Neural progenitor cell (in vitro differentiated cells): ENCODE measurements around the gene SMNDC1. TPM values are rescaled to one million over a fixed set of nuclear protein-coding genes. Genes with fewer than 3 reads are reported as not detected.

Experiments
- DNase-seq: peaks from one replicate; pipeline ENCODE4 v3.0.0-alpha.2; 2016; ENCODE audit warnings: low spot score
- H2AFZ ChIP-seq: fragments of 200-600 bp; sonication (generic); replicated peaks from 2 replicates; pipeline ENCODE4 v1.6.1; 2016; ENCODE audit warnings: antibody characterized with exemption
- H3F3A ChIP-seq: fragments of 200-600 bp; sonication (generic); 2 replicates; pipeline ENCODE4 v1.6.1; 2016; ENCODE audit warnings: antibody characterized with exemption, low read depth
- H3K27ac ChIP-seq: fragments of 200-600 bp; sonication (generic); 2 replicates; pipeline ENCODE4 v1.5.1; 2016; ENCODE audit warnings: mild to moderate bottlenecking
- H3K27me3 ChIP-seq: fragments of 200-600 bp; sonication (generic); 2 replicates; pipeline ENCODE4 v1.6.1; 2016; ENCODE audit warnings: mild to moderate bottlenecking, moderate library complexity
- H3K36me3 ChIP-seq: fragments of 200-600 bp; sonication (generic); 2 replicates; pipeline ENCODE4 v1.5.1; 2016
- H3K4me1 ChIP-seq: fragments of 200-600 bp; sonication (generic); 2 replicates; pipeline ENCODE4 v1.6.1; 2016; ENCODE audit warnings: mixed run types
- H3K4me2 ChIP-seq: fragments of 200-600 bp; sonication (generic); 2 replicates; pipeline ENCODE4 v1.6.1; 2016
- H3K4me3 ChIP-seq: fragments of 200-600 bp; sonication (generic); 2 replicates; pipeline ENCODE4 v1.5.1; 2016
- H3K79me2 ChIP-seq: fragments of 200-600 bp; sonication (generic); 2 replicates; pipeline ENCODE4 v1.6.1; 2016; ENCODE audit warnings: low read depth
- H3K9ac ChIP-seq: fragments of 200-600 bp; sonication (generic); 2 replicates; pipeline ENCODE4 v1.6.1; 2016
- H3K9me3 ChIP-seq: fragments of 200-600 bp; sonication (generic); 2 replicates; pipeline ENCODE4 v1.5.1; 2016; ENCODE audit warnings: low read depth
- H4K20me1 ChIP-seq: fragments of 200-600 bp; sonication (generic); 2 replicates; pipeline ENCODE4 v1.6.1; 2016; ENCODE audit warnings: low read depth
- H3K27ac Mint-ChIP-seq: 3 replicates; pipeline ENCODE4 v1.8.0; 2021; ENCODE audit warnings: mixed read lengths
- H3K27me3 Mint-ChIP-seq: 2 replicates; pipeline ENCODE4 v1.8.0; 2022; ENCODE audit warnings: low read depth, mild to moderate bottlenecking, inconsistent platforms, moderate library complexity, mixed read lengths; ENCODE audit not compliant: insufficient read depth
- H3K36me3 Mint-ChIP-seq: 3 replicates; pipeline ENCODE4 v1.8.0; 2021; ENCODE audit warnings: mixed read lengths
- H3K4me1 Mint-ChIP-seq: 3 replicates; pipeline ENCODE4 v1.8.0; 2021; ENCODE audit warnings: mixed read lengths
- H3K4me3 Mint-ChIP-seq: 3 replicates; pipeline ENCODE4 v1.8.0; 2021; ENCODE audit warnings: mild to moderate bottlenecking, moderate library complexity, mixed read lengths
- H3K9me3 Mint-ChIP-seq: 3 replicates; pipeline ENCODE4 v1.8.0; 2020; ENCODE audit warnings: mixed read lengths
- CTCF ChIP-seq: fragments of 200-600 bp; sonication (generic); IDR thresholded peaks from 2 replicates; pipeline ENCODE4 v1.5.1; 2017; ENCODE audit warnings: antibody characterized with exemption, mild to moderate bottlenecking
- EZH2 ChIP-seq: fragments of 200-600 bp; sonication (generic); IDR thresholded peaks from 2 replicates; pipeline ENCODE4 v1.6.1; 2017; ENCODE audit warnings: antibody characterized with exemption, mild to moderate bottlenecking, moderate library complexity
- EZH2phosphoT487 ChIP-seq: fragments of 200-600 bp; sonication (generic); IDR thresholded peaks from 2 replicates; pipeline ENCODE4 v1.6.1; 2017; ENCODE audit warnings: antibody characterized with exemption
- total RNA-seq: library from RNA; depleted of rRNA; stranded (reverse); fragments of >200 nt; gene quantifications from 2 replicates; pipeline ENCODE4 v1.2.3, GENCODE V29; 2015; ENCODE audit warnings: low replicate concordance

SMNDC1 gene
- total RNA-seq, 1 donor from 2014 or later = 18.1 TPM

- Mint-ChIP-seq H3K4me3 (no peak overlapping the region), H3K9me3 (peaks cover 22% of the 10 kb centered on the region), H3K4me1 (no peaks in the 10 kb centered on the region), H3K27ac (no peak overlapping the region), H3K36me3 (peaks cover 4% of the 10 kb centered on the region), H3K27me3 (peaks cover 2% of the 10 kb centered on the region)
- Histone ChIP-seq H3K27me3 (no peaks in the 10 kb centered on the region), H3K4me2 (no peak overlapping the region), H3K27ac (no peak overlapping the region), H3K79me2 (no peaks in the 10 kb centered on the region), H3K9ac (no peak overlapping the region), H3K9me3 (no peaks in the 10 kb centered on the region), H3K36me3 (no peaks in the 10 kb centered on the region), H3K4me1 (no peaks in the 10 kb centered on the region), H2AFZ (no peak overlapping the region), H4K20me1 (no peaks in the 10 kb centered on the region), H3K4me3 (no peak overlapping the region), H3F3A (no peaks in the 10 kb centered on the region)
- TF ChIP-seq CTCF = no peak
- no peak for DNase-seq
Measured at GRCh38 chr10:110324805-110325280, 20.1 kb upstream of the SMNDC1 start.

GRCh38 chr10:110324201-110324804 is 19.6 kb upstream of the SMNDC1 start:
- no peak for DNase-seq
- H3K36me3 Mint-ChIP-seq = no peaks in the 10 kb centered on the region

GRCh38 chr10:110323503-110323902 is 18.8 kb upstream of the SMNDC1 start:
- H3K4me3 Mint-ChIP-seq = no peak overlapping the region
- no peak overlapping the region for H3K27ac ChIP-seq
- H3K4me1 Mint-ChIP-seq = no peaks in the 10 kb centered on the region

More at GRCh38 chr10:110324201-110324804, 19.6 kb upstream of the SMNDC1 start:
- Histone ChIP-seq H3K9ac (no peak overlapping the region), H3K36me3 (no peaks in the 10 kb centered on the region), H3K4me3 (no peak overlapping the region), H3K27ac (no peak overlapping the region), H3F3A (no peaks in the 10 kb centered on the region), H4K20me1 (no peaks in the 10 kb centered on the region), H3K9me3 (no peaks in the 10 kb centered on the region), H3K27me3 (no peaks in the 10 kb centered on the region), H3K4me2 (no peak overlapping the region), H3K79me2 (no peaks in the 10 kb centered on the region), H2AFZ (no peak overlapping the region), H3K4me1 (no peaks in the 10 kb centered on the region)
- Mint-ChIP-seq H3K27me3 (peaks cover 2% of the 10 kb centered on the region), H3K9me3 (peaks cover 22% of the 10 kb centered on the region), H3K4me3 (no peak overlapping the region), H3K4me1 (no peaks in the 10 kb centered on the region), H3K27ac (no peak overlapping the region)
- TF ChIP-seq EZH2phosphoT487 (no peak), CTCF (no peak), EZH2 (no peak)

More at GRCh38 chr10:110323503-110323902, 18.8 kb upstream of the SMNDC1 start:
- Histone ChIP-seq H3F3A (no peaks in the 10 kb centered on the region), H3K9ac (no peak overlapping the region), H3K4me1 (no peaks in the 10 kb centered on the region), H4K20me1 (no peaks in the 10 kb centered on the region), H3K4me3 (no peak overlapping the region), H3K36me3 (no peaks in the 10 kb centered on the region), H3K79me2 (no peaks in the 10 kb centered on the region), H3K4me2 (no peak overlapping the region), H3K27me3 (no peaks in the 10 kb centered on the region), H2AFZ (no peak overlapping the region), H3K9me3 (no peaks in the 10 kb centered on the region)
- Mint-ChIP-seq H3K27me3 (peaks cover 2% of the 10 kb centered on the region), H3K36me3 (no peaks in the 10 kb centered on the region), H3K27ac (no peak overlapping the region), H3K9me3 (peaks cover 16% of the 10 kb centered on the region)
- DNase-seq = no peak
- TF ChIP-seq EZH2 (no peak), EZH2phosphoT487 (no peak), CTCF (no peak)
